OCI-LY3 (cell line): ENCODE measurements around the gene LRPPRC.
"Not testable (repeated sequence)": the region's sequence is repeated elsewhere in the genome, so short reads cannot be mapped to it uniquely, and the experiment has no call there.

ENCODE experiments used
- H2AFZ ChIP-seq: fragments of 200-600, 300-600 bp; shearing (Covaris generic); 2 replicates; pipeline ENCODE4 v1.6.0; 2014; ENCODE audit warnings: antibody characterized with exemption, low read depth, low read length
- H3K27ac ChIP-seq: fragments of 200-600, 300-600 bp; sonication (generic); 2 replicates; pipeline ENCODE4 v1.5.1; 2014; ENCODE audit warnings: mild to moderate bottlenecking, low read length, moderate library complexity, mixed read lengths
- H3K27me3 ChIP-seq: fragments of 200-600, 300-600 bp; sonication (generic); 2 replicates; pipeline ENCODE4 v1.6.1; 2014; ENCODE audit warnings: low read depth, low read length, mixed read lengths
- H3K36me3 ChIP-seq: fragments of 200-600, 300-600 bp; sonication (generic); replicated peaks from 2 replicates; pipeline ENCODE3; 2014; ENCODE audit warnings: low read depth, low read length, mixed read lengths
- H3K4me1 ChIP-seq: fragments of 300-600, 200-600 bp; sonication (generic); 2 replicates; pipeline ENCODE4 v1.6.1; 2014; ENCODE audit warnings: low read length, mixed read lengths
- H3K4me2 ChIP-seq: fragments of 200-600, 300-600 bp; sonication (generic); 2 replicates; pipeline ENCODE4 v1.6.1; 2014; ENCODE audit warnings: low read length, mixed read lengths
- H3K4me3 ChIP-seq: fragments of 300-600, 200-600 bp; sonication (generic); 2 replicates; pipeline ENCODE4 v1.5.1; 2014; ENCODE audit warnings: antibody characterized with exemption, mild to moderate bottlenecking, low read length, moderate library complexity
- H3K79me2 ChIP-seq: fragments of 300-600, 200-600 bp; shearing (Covaris generic); 2 replicates; pipeline ENCODE4 v1.6.1; 2014; ENCODE audit warnings: mild to moderate bottlenecking, low read length, mixed read lengths
- H3K9ac ChIP-seq: fragments of 300-600, 200-600 bp; shearing (Covaris generic); 2 replicates; pipeline ENCODE4 v1.6.0; 2014; ENCODE audit warnings: mild to moderate bottlenecking, low read length, moderate library complexity
- H3K9me3 ChIP-seq: fragments of 200-600, 300-600 bp; shearing (Covaris generic); 2 replicates; pipeline ENCODE4 v1.6.1; 2014; ENCODE audit warnings: low read length, mixed read lengths; ENCODE audit not compliant: insufficient read depth
- H4K20me1 ChIP-seq: fragments of 200-600, 300-600 bp; sonication (generic); 2 replicates; pipeline ENCODE4 v1.6.1; 2016; ENCODE audit warnings: low read length, mixed read lengths; ENCODE audit not compliant: insufficient read depth
- CTCF ChIP-seq: fragments of 200-600, 300-600 bp; sonication (generic); IDR thresholded peaks from 2 replicates; pipeline ENCODE4 v1.5.1; 2014; ENCODE audit warnings: antibody characterized with exemption, low read length, low read depth
- EZH2phosphoT487 ChIP-seq: fragments of 200-600 bp; shearing (Covaris generic); IDR thresholded peaks from 2 replicates; pipeline ENCODE4 v1.6.1; 2018; ENCODE audit warnings: antibody characterized with exemption, mixed run types, low read depth

LRPPRC gene

GRCh38 chr2:44015239-44015638, 19.4 kb upstream of the LRPPRC start:
- no peak for TF ChIP-seq CTCF
- no peak for TF ChIP-seq EZH2phosphoT487
- Histone ChIP-seq H3K4me3 (no peak overlapping the region), H3K79me2 (no peaks in the 10 kb centered on the region), H3K4me1 (no peaks in the 10 kb centered on the region), H3K27ac (no peak overlapping the region), H3K27me3 (peaks cover 3% of the 10 kb centered on the region; the same call in 1 of the 2 replicates), H2AFZ (no peak overlapping the region), H3K36me3 (no peaks in the 10 kb centered on the region), H3K4me2 (no peak overlapping the region), H3K9ac (no peak overlapping the region), H3K9me3 (no peaks in the 10 kb centered on the region), H4K20me1 (no peaks in the 10 kb centered on the region)

DNA sequence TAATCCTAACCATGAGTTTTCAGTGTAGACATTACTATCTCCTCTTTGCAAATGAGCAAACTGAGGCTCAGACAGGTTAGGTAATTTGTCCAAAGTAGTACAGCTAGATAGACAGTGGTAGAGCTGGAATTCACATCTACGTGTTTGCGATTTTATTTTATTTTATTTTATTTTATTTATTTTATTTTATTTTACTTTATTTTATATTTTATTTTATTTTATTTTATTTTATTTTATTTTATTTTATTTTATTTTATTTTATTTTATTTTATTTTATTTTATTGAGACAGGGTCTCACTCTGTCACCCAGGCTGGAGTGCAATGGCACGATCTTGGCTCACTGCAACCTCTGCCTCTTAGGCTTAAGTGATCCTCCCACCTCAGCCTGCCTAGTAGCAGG, 17.4 kb upstream of the LRPPRC start:
- not testable (repeated sequence) for H3K27me3 ChIP-seq, H3K79me2 ChIP-seq, H3K36me3 ChIP-seq, H3K4me2 ChIP-seq, H3K27ac ChIP-seq, H2AFZ ChIP-seq, H4K20me1 ChIP-seq, H3K9me3 ChIP-seq, H3K4me3 ChIP-seq, H3K9ac ChIP-seq, H3K4me1 ChIP-seq

GRCh38 chr2:44010266-44010665, 14.5 kb upstream of the LRPPRC start:
- TF ChIP-seq CTCF (no peak), EZH2phosphoT487 (no peak)
- Histone ChIP-seq H3K36me3 (no peaks in the 10 kb centered on the region), H3K9me3 (no peaks in the 10 kb centered on the region), H3K79me2 (no peaks in the 10 kb centered on the region), H3K9ac (no peak overlapping the region), H3K27ac (no peak overlapping the region), H3K4me2 (no peak overlapping the region), H2AFZ (no peak overlapping the region), H3K27me3 (peaks cover 7% of the 10 kb centered on the region; the same call in 1 of the 2 replicates), H4K20me1 (no peaks in the 10 kb centered on the region), H3K4me1 (no peaks in the 10 kb centered on the region), H3K4me3 (no peak overlapping the region)

- no peak for TF ChIP-seq CTCF
- no peak for TF ChIP-seq EZH2phosphoT487
- H3K27me3 ChIP-seq = peaks cover 4% of the 10 kb centered on the region; the same call in 1 of the 2 replicates
- no peaks in the 10 kb centered on the region for H3K36me3 ChIP-seq
- no peak overlapping the region for H3K4me2 ChIP-seq
- no peaks in the 10 kb centered on the region for H3K4me1 ChIP-seq
- H3K79me2 ChIP-seq = no peaks in the 10 kb centered on the region
- H3K4me3 ChIP-seq = no peak overlapping the region
- no peaks in the 10 kb centered on the region for H3K9me3 ChIP-seq
- no peak overlapping the region for H3K9ac ChIP-seq
- no peak overlapping the region for H2AFZ ChIP-seq
- H3K27ac ChIP-seq = no peak overlapping the region
- no peaks in the 10 kb centered on the region for H4K20me1 ChIP-seq
These were observed 13.4 kb upstream of the LRPPRC start for GRCh38 chr2:44009136-44009735.
